Endothelial cell of umbilical vein (primary cell): ENCODE data around the gene LAMA5.

Experiments
- CTCF ChIP-seq, 2 donors: IDR thresholded peaks; 1 replicate in 1 of 2; 2 replicates in 1 of 2; pipeline ENCODE4 v1.5.1; 2011; ENCODE audit warnings: low read length in 2 of 2, mild to moderate bottlenecking in 2 of 2, moderate library complexity in 2 of 2, control low read depth in 1 of 2, inconsistent platforms in 1 of 2, low read depth in 1 of 2; ENCODE audit not compliant: insufficient read depth in 1 of 2; ENCODE audit errors: extremely low read depth in 1 of 2
- GATA2 ChIP-seq: IDR thresholded peaks from 2 replicates; pipeline ENCODE4 v1.7.0; 2011; ENCODE audit warnings: low read depth, mild to moderate bottlenecking, moderate library complexity, mixed read lengths, low read length; ENCODE audit not compliant: insufficient read length, insufficient read depth
- JUN ChIP-seq: IDR thresholded peaks from 2 replicates; pipeline ENCODE4 v1.6.1; 2011; ENCODE audit warnings: borderline replicate concordance, low read depth; ENCODE audit not compliant: insufficient read length, insufficient read depth

GRCh38 chr20:62415354-62416111 is 48.4 kb upstream of the LAMA5 start:
- TF ChIP-seq GATA2, result no peak
- no peak for TF ChIP-seq JUN
- no peak for TF ChIP-seq CTCF (IDR thresholded peaks at IDR 0.05; ENCODE audit: extremely low read depth in 1 of 2, insufficient read depth in 1 of 2, low read depth in 1 of 2, low read length in 2 of 2)
